HEK293T (cell line): Measurements from ENCODE around the gene ACOX1.
"Not testable (repeated sequence)": the region's sequence is repeated elsewhere in the genome, so short reads cannot be mapped to it uniquely, and the experiment has no call there.

ENCODE experiments used
- CTCF ChIA-PET: fragments of 350-600 bp; formaldehyde crosslinking; extraction: SDS; loops from one replicate; lab custom pipeline; 2021; ENCODE audit warnings: antibody characterized with exemption, inconsistent platforms; lab: Yijun Ruan, JAX
- POLR2A ChIA-PET: fragments of 350-600 bp; formaldehyde crosslinking; extraction: SDS; loops from one replicate; lab custom pipeline; 2020; ENCODE audit warnings: antibody characterized with exemption, inconsistent platforms; lab: Yijun Ruan, JAX
- DNase-seq: peaks from one replicate; pipeline ENCODE4 v3.0.0; 2012; ENCODE audit warnings: mixed read lengths; ENCODE audit errors: extremely low spot score
- ARNT ChIP-seq: fragments of 450-650 bp; IDR thresholded peaks from 2 replicates; pipeline ENCODE4 v1.6.1; 2017; ENCODE audit warnings: mild to moderate bottlenecking
- BHLHE40 ChIP-seq: fragments of 450-650 bp; IDR thresholded peaks from 2 replicates; pipeline ENCODE4 v1.6.1; 2016; ENCODE audit warnings: mild to moderate bottlenecking, moderate library complexity, borderline replicate concordance
- CTBP1 ChIP-seq: fragments of 450-650 bp; IDR thresholded peaks from 2 replicates; pipeline ENCODE4 v1.6.1; 2016; ENCODE audit warnings: borderline replicate concordance
- ELF4 ChIP-seq: fragments of 450-650 bp; IDR thresholded peaks from 2 replicates; pipeline ENCODE4 v1.6.1; 2017; ENCODE audit warnings: antibody characterized with exemption
- FOXA1 ChIP-seq: fragments of 450-650 bp; IDR thresholded peaks from 2 replicates; pipeline ENCODE4 v1.6.1; 2016; ENCODE audit warnings: mild to moderate bottlenecking
- FOXK2 ChIP-seq: fragments of 450-650 bp; IDR thresholded peaks from 2 replicates; pipeline ENCODE4 v1.6.1; 2016; ENCODE audit warnings: mild to moderate bottlenecking
- FOXM1 ChIP-seq: fragments of 450-650 bp; IDR thresholded peaks from 2 replicates; pipeline ENCODE4 v1.6.1; 2017; ENCODE audit warnings: mild to moderate bottlenecking, borderline replicate concordance
- HDGF ChIP-seq: fragments of 450-650 bp; IDR thresholded peaks from 2 replicates; pipeline ENCODE4 v1.6.1; 2017; ENCODE audit warnings: antibody characterized with exemption, borderline replicate concordance
- L3MBTL2 ChIP-seq: fragments of 450-650 bp; conservative IDR thresholded peaks from 2 replicates; pipeline ENCODE4 v1.6.1; 2016; ENCODE audit warnings: mild to moderate bottlenecking
- LEF1 ChIP-seq: fragments of 450-650 bp; IDR thresholded peaks from 2 replicates; pipeline ENCODE4 v1.6.1; 2017; ENCODE audit warnings: mild to moderate bottlenecking, borderline replicate concordance
- NFRKB ChIP-seq: fragments of 450-650 bp; IDR thresholded peaks from 2 replicates; pipeline ENCODE4 v1.6.1; 2016; ENCODE audit warnings: mild to moderate bottlenecking, moderate library complexity
- SUZ12 ChIP-seq: fragments of 450-650 bp; IDR thresholded peaks from 2 replicates; pipeline ENCODE4 v1.6.1; 2016; ENCODE audit warnings: mild to moderate bottlenecking
- TARDBP ChIP-seq: fragments of 450-650 bp; IDR thresholded peaks from 2 replicates; pipeline ENCODE4 v1.6.1; 2016
- ZNF384 ChIP-seq: fragments of 450-650 bp; IDR thresholded peaks from 2 replicates; pipeline ENCODE4 v1.6.1; 2016
- TF ChIP-seq, protein P1 (sequence below): fragments of 450-650 bp; IDR thresholded peaks from 2 replicates; pipeline ENCODE4 v1.6.1; 2016

The ACOX1 gene

DNA sequence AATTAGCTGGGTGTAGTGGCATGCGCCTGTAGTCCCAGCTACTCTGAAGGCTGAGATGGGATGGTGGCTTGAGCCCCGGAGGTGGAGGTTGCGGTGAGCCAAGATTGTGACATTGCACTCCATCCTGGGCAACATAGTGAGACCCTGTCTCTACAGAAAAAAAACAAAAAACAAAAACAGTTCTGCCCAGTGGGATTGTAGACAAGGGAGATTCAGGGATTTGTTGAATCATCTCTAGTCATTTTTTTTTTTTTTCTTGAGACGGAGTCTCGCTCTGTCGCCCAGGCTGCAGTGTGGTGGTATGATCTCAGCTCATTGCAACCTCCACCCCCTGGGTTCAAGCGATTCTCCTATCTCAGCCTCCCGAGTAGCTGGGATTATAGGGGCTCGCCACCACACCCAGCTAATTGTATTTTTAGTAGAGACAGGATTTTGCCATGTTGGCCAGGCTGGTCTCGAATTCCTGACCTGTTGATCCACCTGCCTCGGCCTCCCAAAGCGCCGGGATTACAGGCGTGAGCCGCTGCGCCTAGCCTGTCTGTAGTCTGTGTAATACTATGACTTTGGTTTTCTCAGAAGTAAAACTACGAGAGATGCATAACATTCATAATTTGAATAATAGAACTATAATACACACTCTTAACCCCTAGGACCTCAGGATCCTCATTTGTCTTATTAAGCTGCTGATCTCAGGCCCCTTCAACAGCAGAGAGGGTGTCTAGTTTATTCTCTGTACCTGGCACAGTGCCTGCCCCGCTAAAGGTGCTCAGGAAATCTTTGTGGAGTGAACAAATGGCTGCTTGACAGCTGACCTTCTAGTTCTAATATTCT lies 1.4 kb upstream of the ACOX1 start:
- CTCF ChIA-PET = interaction anchor here (0.6 kb wide), 1 partner anchor 269 kb away, joined by 3 read pairs; no protein-coding TSS in a partner anchor
- no peak for DNase-seq
- TF ChIP-seq ARNT (no peak), ELF4 (no peak), FOXA1 (no peak), TARDBP (no peak), LEF1 (no peak), HDGF (no peak), CTBP1 (no peak), ZNF384 (no peak), FOXM1 (no peak)
- TF ChIP-seq, protein P1, sequence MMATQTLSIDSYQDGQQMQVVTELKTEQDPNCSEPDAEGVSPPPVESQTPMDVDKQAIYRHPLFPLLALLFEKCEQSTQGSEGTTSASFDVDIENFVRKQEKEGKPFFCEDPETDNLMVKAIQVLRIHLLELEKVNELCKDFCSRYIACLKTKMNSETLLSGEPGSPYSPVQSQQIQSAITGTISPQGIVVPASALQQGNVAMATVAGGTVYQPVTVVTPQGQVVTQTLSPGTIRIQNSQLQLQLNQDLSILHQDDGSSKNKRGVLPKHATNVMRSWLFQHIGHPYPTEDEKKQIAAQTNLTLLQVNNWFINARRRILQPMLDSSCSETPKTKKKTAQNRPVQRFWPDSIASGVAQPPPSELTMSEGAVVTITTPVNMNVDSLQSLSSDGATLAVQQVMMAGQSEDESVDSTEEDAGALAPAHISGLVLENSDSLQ = no peak
- POLR2A ChIA-PET = interaction anchor here (0.6 to 1.6 kb wide), 8 partner anchors 10 to 805 kb away, joined by 3 to 5 read pairs (median 3); partner anchors contain the start of gene FBF1

DNA sequence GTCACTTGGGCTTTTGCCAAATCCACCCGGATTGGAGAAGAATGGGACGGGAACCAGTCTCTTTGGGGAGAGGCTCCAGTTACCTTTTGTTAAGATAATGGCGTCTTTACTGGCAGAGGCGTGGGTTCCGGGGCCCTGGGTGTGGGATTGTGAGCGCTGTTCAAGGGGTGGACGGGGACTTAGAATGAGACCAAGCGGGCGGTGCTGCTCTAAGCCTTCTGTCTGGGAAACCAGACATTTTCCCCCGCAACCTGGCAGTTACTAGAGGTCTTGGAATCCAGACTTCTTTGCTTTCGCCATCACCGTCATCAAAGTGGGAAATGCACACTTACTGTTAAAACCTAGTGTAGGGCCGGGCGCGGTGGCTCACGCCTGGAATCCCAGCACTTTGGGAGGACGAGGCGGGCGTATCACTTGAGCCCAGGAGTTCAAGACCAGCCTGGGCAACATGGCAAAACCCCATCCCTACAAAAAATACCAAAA lies 780 bp upstream of the ACOX1 start:
- POLR2A ChIA-PET = interaction anchor here (0.9 to 1.6 kb wide), 3 partner anchors 23 to 70 kb away, joined by 3 to 5 read pairs (median 4); partner anchors contain the start of gene FBF1
- CTCF ChIA-PET = interaction anchor here (0.6 kb wide), 1 partner anchor 270 kb away, joined by 3 read pairs; no protein-coding TSS in a partner anchor
- TF ChIP-seq L3MBTL2 (0 out of 2 replicates have a peak, but pooled peaks have one; percentile 40), ELF4 (no peak)
- DNase-seq = no peak

- POLR2A ChIA-PET = interaction anchor here (0.8 to 1.0 kb wide), 2 partner anchors 35 to 54 kb away, joined by 3 read pairs; partner anchors contain the start of gene FBF1
- CTCF ChIA-PET = interaction anchor here (1.0 to 1.1 kb wide), 2 partner anchors 25 to 38 kb away, joined by 3 to 4 read pairs; partner anchors contain the start of gene CDK3
- no peak for TF ChIP-seq BHLHE40
- TF ChIP-seq LEF1 = no peak
- TF ChIP-seq FOXA1 = no peak
- TF ChIP-seq TARDBP = no peak
- TF ChIP-seq, protein P1 = no peak
- no peak for DNase-seq
Measured at GRCh38 chr17:75976175-75976848, 2.7 kb downstream of the ACOX1 start.

DNA sequence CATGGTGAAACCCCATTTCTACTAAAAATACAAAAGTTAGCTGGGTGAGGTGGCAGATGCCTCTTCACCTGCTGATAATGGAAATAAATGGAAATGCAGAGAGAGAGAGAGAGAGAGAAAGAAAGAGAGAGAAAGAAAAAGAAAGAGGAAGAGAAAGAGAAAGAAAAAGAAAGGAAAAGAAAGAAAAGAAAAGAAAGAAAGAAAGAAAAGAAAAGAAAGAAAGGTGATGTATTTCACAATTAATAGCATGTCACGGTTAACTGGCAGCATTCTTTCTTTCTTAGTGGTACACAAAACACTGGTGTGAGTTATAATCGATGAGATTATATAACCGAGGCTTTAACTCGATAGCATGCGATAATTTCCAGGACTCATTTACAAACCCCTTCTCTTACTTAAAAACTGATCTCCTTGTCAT lies 3.2 kb downstream of the ACOX1 start:
- ChIA-PET POLR2A (interaction anchor here (0.8 to 1.0 kb wide), 2 partner anchors 35 to 54 kb away, joined by 3 read pairs; partner anchors contain the start of gene FBF1), CTCF (interaction anchor here (1.0 to 1.1 kb wide), 2 partner anchors 25 to 38 kb away, joined by 3 to 4 read pairs; partner anchors contain the start of gene CDK3)
- no peak for TF ChIP-seq NFRKB
- DNase-seq = no peak

- DNase-seq, POLR2A ChIA-PET: not testable (repeated sequence)
- CTCF ChIA-PET = interaction anchor here (1.1 kb wide), 1 partner anchor 26 kb away, joined by 4 read pairs; the partner anchor contains the start of gene CDK3
Measured at GRCh38 chr17:75975187-75975586, 3.8 kb downstream of the ACOX1 start.

DNA sequence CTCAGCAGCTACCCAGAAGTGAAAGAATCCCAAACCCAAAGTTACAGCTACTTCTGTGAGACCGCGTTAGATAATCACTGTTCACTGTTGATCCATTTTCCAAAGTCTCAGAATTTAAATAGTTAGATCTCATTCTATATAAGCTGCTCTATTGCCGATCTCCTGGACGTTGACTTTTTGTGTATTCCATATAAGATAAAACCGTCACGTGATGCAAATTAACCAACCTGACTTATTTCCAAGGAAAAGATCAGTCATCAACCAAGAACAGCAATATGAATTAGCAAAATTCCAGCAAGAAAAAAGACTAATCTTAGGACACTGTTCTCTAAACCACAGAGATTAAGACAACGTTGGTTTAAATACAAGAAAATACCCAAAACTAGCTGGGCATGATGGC lies 8.3 kb downstream of the ACOX1 start:
- TF ChIP-seq FOXK2 (no peak), FOXM1 (no peak), BHLHE40 (no peak), HDGF (no peak), TARDBP (no peak)
- TF ChIP-seq, protein P1 = no peak
- CTCF ChIA-PET = no interaction called here
- POLR2A ChIA-PET = no interaction called here
- no peak for DNase-seq

GRCh38 chr17:75970011-75970523 lies 8.9 kb downstream of the ACOX1 start:
- TF ChIP-seq FOXA1 (no peak), TARDBP (no peak), LEF1 (no peak), SUZ12 (no peak), ZNF384 (no peak), ELF4 (no peak)
- TF ChIP-seq, protein P1 = no peak
- ChIA-PET POLR2A (no interaction called here), CTCF (no interaction called here)
- DNase-seq = no peak

- DNase-seq, POLR2A ChIA-PET: not testable (repeated sequence)
- CTCF ChIA-PET = interaction anchor here (0.6 kb wide), 1 partner anchor 156 kb away, joined by 6 read pairs; no protein-coding TSS in a partner anchor
Measured at GRCh38 chr17:75969044-75969443, 9.9 kb downstream of the ACOX1 start.
